Upper lobe of right lung (tissue), 1 donor: ENCODE data around the gene MYL3. TPM values are rescaled to one million over a fixed set of nuclear protein-coding genes. Genes with fewer than 3 reads are reported as not detected.

ENCODE experiments used
- ATAC-seq: fragments of 200-7000 bp; cut with Tn5 transposase; one replicate; pipeline ENCODE4 v1.9.1; 2020; ENCODE audit warnings: mild to moderate bottlenecking, moderate library complexity
- DNase-seq: peaks from one replicate; pipeline ENCODE4 v3.0.0-alpha.2; 2020
- H3K27ac ChIP-seq: fragments of 200-600 bp; one replicate; pipeline ENCODE4 v1.8.0; 2022
- H3K27me3 ChIP-seq: fragments of 200-600 bp; one replicate; pipeline ENCODE4 v1.8.0; 2022; ENCODE audit warnings: mild to moderate bottlenecking
- H3K36me3 ChIP-seq: fragments of 200-600 bp; one replicate; pipeline ENCODE4 v1.8.0; 2022
- H3K4me1 ChIP-seq: fragments of 200-600 bp; one replicate; pipeline ENCODE4 v1.8.0; 2022
- H3K4me3 ChIP-seq: fragments of 200-600 bp; one replicate; pipeline ENCODE4 v1.8.0; 2022; ENCODE audit warnings: mild to moderate bottlenecking
- H3K9me3 ChIP-seq: fragments of 200-600 bp; one replicate; pipeline ENCODE4 v1.8.0; 2022
- intact Hi-C: fragments of 100-400 bp; cut with DNase I; formaldehyde crosslinking; loops from one replicate; pipeline ENCODE4 v1.11.0; 2022
- total RNA-seq: library from RNA; stranded (reverse); fragmentation: NEBNext Ultra II Directional; extraction: Animal tissue kit (Norgen Biotek cat#: 25700); gene quantifications from one replicate; pipeline ENCODE4 v1.2.1, GENCODE V29; 2021
- TF ChIP-seq, protein P1 (sequence below): fragments of 200-600 bp; IDR thresholded peaks from one replicate; pipeline ENCODE4 v1.8.0; 2022; ENCODE audit warnings: antibody characterized with exemption
- donor health status: DM: no; HTN: yes; CAD: no; lungs with severe emphysema.

MYL3 gene
- total RNA-seq, 1 donor from 2014 or later = 3.8 TPM

DNA sequence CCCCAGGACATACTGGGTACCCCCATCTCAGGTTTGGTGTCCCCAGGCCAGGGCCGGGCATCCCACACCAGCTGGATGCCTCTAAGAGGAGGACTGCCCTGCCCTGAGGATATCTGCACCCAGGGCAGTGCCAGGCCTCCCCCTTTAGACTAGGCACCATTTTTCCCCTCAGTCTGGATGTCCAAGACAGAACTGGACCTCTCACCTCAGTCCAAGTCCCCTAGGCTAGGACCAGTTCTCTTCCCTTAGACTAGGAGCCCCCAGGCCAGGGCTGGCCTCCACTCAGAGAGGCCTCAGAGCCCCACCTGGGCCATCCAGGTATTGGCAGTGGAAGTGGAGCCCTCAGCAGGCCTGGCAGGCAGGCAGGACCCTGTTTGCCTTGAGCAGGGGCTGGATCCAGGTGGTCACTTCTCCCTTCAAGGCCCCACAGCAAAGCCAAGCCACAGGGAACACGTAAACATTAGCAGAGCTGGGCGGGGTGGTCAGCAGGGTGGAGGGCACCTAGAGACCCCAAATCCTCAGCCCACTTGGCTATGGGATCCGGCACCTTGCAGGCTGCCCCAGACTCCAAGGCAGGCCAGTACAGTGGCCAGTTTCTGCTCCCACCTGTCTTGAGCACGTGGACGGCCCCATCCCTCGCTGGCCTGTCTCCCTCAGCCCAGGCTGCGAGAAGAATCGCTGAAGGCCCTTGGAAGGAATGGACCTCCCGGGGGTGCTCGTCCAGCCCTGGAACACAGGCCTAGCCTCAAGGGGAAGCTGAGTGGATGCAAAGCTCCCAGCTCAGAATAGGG lies 42.6 kb upstream of the MYL3 start:
- ATAC-seq (no peak), DNase-seq (peak; percentile 50)
- no peaks in the 10 kb centered on the region for H3K27me3 ChIP-seq
- H3K4me3 ChIP-seq = no peak overlapping the region
- intact Hi-C loops = no loop called here
- peaks cover 13% of the 10 kb centered on the region for H3K4me1 ChIP-seq
- H3K36me3 ChIP-seq = no peaks in the 10 kb centered on the region
- no peaks in the 10 kb centered on the region for H3K9me3 ChIP-seq
- TF ChIP-seq, protein P1, sequence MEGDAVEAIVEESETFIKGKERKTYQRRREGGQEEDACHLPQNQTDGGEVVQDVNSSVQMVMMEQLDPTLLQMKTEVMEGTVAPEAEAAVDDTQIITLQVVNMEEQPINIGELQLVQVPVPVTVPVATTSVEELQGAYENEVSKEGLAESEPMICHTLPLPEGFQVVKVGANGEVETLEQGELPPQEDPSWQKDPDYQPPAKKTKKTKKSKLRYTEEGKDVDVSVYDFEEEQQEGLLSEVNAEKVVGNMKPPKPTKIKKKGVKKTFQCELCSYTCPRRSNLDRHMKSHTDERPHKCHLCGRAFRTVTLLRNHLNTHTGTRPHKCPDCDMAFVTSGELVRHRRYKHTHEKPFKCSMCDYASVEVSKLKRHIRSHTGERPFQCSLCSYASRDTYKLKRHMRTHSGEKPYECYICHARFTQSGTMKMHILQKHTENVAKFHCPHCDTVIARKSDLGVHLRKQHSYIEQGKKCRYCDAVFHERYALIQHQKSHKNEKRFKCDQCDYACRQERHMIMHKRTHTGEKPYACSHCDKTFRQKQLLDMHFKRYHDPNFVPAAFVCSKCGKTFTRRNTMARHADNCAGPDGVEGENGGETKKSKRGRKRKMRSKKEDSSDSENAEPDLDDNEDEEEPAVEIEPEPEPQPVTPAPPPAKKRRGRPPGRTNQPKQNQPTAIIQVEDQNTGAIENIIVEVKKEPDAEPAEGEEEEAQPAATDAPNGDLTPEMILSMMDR = no peak
- H3K27ac ChIP-seq = no peak overlapping the region

DNA sequence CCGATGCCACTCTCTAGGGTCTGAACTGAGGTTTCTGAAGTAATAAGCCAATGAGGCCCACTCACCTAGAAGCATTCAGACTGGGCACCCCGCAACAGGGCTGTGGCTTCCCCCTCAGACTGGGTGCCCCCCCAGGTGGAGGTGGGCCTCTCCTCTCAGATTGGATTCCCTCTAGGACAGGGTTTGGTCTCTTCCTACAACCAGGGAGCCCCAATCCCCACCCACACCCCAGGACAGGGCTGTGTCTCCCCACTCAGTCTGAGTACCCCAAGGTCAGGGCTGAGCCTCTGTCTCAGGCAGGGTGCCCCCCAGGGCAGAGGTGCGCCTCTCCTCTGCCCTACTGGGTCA lies 41.9 kb upstream of the MYL3 start:
- H3K4me3 ChIP-seq = no peak overlapping the region
- intact Hi-C loops = no loop called here
- peaks cover 14% of the 10 kb centered on the region for H3K4me1 ChIP-seq
- no peaks in the 10 kb centered on the region for H3K9me3 ChIP-seq
- DNase-seq (peak; percentile 37), ATAC-seq (no peak)
- H3K36me3 ChIP-seq = no peaks in the 10 kb centered on the region
- no peaks in the 10 kb centered on the region for H3K27me3 ChIP-seq
- no peak overlapping the region for H3K27ac ChIP-seq
- TF ChIP-seq, protein P1 = no peak

GRCh38 chr3:46904303-46905212 lies 41.3 kb upstream of the MYL3 start:
- H3K4me3 ChIP-seq = no peak overlapping the region
- peak; percentile 63 for DNase-seq
- no peaks in the 10 kb centered on the region for H3K36me3 ChIP-seq
- intact Hi-C loops = no loop called here
- no peak for ATAC-seq
- no peaks in the 10 kb centered on the region for H3K27me3 ChIP-seq
- peaks cover 20% of the 10 kb centered on the region for H3K4me1 ChIP-seq
- TF ChIP-seq, protein P1 = no peak
- H3K27ac ChIP-seq = no peak overlapping the region
- no peaks in the 10 kb centered on the region for H3K9me3 ChIP-seq

DNA sequence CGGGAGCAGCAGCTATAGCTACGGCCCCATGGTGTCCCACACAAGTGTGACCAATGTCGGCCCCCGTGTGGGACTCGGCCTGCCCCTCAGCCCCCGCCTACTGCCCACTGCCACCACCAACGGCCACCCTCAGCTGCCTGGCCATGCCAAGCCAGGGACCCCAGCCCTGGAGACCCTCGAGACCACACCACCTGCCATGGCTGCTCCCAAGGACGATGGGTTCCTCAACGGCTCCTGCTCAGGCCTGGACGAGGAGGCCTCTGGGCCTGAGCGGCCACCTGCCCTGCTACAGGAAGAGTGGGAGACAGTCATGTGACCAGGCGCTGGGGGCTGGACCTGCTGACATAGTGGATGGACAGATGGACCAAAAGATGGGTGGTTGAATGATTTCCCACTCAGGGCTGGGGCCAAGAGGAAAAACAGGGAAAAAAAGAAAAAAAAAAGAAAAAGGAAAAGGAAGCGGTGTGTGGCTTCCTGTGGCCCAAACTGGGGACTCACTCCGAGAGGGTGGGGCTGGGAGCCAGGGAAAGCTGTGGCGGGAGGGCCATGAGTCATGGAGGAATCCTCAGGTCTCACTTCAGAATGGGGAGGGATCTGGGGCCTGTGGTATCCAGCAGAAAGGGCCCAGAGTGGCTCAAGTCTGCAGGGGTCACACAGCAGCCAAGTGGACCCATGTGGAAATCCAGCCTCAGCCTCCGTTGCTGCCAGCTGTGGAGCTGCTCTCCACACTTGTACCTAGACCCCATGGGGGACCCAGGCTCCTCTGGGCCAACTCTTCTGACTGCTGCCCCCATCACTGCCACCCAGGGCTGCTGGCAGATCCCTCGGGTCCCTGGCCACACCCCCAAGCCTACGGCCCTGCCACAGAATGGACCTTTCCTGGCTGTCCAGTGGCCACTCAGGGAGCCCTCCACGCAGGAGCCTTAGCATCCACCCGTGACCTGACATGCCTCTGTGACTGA lies 40.4 kb upstream of the MYL3 start:
- no peaks in the 10 kb centered on the region for H3K9me3 ChIP-seq

More for the DNA sequence above, 40.4 kb upstream of the MYL3 start:
- TF ChIP-seq, protein P1 = no peak
- intact Hi-C loops = no loop called here
- peak; percentile 63 for DNase-seq
- H3K4me3 ChIP-seq = no peak overlapping the region
- no peak for ATAC-seq
- no peaks in the 10 kb centered on the region for H3K36me3 ChIP-seq
- no peak overlapping the region for H3K27ac ChIP-seq
- H3K27me3 ChIP-seq = peaks cover 2% of the 10 kb centered on the region
- peaks cover 20% of the 10 kb centered on the region for H3K4me1 ChIP-seq
